C4-2B (cell line): Measurements from ENCODE around the gene OTOP2.

ENCODE experiments used
- H3K27ac ChIP-seq: fragments of 450-650 bp; 2 replicates; pipeline ENCODE4 v1.5.1; 2017
- ZFX ChIP-seq: fragments of 450-650 bp; IDR thresholded peaks from 2 replicates; pipeline ENCODE4 v1.6.1; 2017
- TF ChIP-seq, protein P1 (sequence below): fragments of 450-650 bp; conservative IDR thresholded peaks from 2 replicates; pipeline ENCODE4 v1.5.1; 2017; ENCODE audit warnings: mild to moderate bottlenecking

Gene OTOP2

DNA sequence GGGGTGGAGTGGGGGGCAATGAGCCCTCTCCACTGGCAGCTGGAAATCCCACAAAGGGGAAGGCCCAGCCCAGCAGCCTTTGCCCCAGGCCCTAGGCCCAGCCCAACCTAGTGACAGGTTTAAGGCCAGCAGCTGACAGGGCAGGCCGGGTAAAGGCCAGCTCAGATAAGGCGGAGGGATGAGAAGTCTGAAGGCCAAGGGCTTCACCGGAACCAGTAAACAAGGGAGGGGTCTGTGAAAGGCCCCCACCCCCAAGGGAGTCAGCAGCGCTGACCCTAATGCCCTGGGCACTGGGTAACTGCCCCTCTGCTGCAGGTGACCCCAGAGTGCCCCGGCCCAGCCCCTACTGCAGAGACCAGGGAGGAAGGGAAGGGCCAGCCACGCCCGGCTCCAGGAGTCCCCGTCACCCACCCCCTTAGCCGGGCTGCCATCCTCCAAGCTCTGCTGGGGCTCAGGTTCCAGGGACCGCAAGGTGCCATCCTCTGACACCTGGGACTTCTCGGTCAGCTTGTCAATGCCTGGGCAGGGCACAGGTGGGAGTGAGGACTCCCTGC is 29.1 kb downstream of the OTOP2 start:
- H3K27ac ChIP-seq, result no peak overlapping the region
- TF ChIP-seq, protein P1, sequence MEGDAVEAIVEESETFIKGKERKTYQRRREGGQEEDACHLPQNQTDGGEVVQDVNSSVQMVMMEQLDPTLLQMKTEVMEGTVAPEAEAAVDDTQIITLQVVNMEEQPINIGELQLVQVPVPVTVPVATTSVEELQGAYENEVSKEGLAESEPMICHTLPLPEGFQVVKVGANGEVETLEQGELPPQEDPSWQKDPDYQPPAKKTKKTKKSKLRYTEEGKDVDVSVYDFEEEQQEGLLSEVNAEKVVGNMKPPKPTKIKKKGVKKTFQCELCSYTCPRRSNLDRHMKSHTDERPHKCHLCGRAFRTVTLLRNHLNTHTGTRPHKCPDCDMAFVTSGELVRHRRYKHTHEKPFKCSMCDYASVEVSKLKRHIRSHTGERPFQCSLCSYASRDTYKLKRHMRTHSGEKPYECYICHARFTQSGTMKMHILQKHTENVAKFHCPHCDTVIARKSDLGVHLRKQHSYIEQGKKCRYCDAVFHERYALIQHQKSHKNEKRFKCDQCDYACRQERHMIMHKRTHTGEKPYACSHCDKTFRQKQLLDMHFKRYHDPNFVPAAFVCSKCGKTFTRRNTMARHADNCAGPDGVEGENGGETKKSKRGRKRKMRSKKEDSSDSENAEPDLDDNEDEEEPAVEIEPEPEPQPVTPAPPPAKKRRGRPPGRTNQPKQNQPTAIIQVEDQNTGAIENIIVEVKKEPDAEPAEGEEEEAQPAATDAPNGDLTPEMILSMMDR, result no peak
- TF ChIP-seq ZFX, result no peak

DNA sequence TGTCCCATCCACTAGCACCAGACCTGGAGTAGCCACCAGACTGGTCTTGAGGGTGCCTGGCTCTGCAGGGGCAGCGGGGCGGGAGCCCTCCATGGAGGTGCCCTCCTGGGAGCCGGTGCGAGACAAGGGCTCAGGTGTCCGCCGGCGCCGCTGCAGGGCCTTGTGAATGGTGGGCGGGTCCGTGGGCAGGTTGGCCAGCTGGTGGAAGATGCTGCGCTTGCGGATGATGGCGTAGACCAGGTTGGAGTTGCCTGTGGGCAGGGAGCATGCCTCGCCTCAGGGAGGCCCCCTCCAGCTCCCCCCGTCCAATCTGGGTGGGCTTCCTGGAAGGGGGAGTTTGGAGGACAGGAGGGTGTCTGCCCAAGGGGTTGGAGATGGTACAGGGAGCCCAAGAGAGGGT is 30.0 kb downstream of the OTOP2 start:
- TF ChIP-seq ZFX, result no peak
- TF ChIP-seq, protein P1, result no peak
- no peak overlapping the region for H3K27ac ChIP-seq

DNA sequence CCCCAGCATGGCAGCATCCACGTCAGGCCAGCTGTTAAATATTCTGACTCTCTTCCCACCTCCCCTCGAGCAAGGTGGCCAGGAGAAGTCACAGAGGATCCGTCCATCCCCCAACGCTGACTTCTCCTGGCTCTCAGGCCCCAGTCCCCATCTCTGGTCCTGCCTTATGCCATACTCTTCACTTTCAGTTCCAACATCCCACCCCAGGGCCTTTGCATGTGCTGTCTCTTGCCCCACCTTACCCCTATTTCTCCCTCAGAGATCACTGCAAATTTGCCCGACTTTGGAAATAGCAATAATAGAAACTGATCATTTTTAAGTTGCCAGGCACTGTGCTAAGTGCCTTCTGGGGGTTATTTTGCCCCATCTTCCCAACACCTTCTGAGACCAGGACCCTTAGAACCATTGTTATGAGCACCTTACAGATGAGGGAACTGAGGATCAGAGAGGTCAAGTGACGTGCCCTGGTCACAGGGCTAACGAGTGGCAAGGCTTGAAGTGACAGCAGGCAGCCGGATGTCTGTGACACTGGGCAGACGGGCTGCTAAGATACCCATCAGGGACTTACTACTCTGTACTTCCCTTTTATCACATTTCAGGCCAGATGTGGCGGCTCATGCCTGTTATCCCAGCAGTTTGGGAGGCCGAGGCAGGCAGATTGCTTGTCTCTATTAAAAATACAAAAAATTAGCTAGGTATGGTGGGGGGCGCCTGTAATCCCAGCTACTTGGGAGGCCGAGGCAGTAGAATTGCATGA is 30.8 kb downstream of the OTOP2 start:
- H3K27ac ChIP-seq, result no peak overlapping the region
- no peak for TF ChIP-seq ZFX
- TF ChIP-seq, protein P1, result no peak

DNA sequence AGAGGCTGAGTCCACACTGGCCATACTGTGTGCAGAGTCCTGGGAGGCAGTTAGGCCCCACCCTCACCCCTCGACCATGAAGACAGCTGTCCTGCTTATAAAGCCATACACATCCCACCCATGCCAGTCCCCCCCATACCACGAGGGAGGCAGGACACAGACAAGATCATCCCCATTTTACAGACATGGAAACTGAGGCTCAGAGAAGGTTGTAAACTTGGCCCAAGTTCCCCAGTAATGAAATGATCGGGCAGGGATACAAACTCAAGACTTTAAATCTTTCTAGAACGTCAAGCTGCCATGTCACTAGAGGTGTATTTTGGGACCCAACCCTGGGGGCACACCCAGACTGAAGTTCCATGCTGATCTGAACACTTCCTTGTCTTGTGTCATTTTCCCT is 32.0 kb downstream of the OTOP2 start:
- no peak overlapping the region for H3K27ac ChIP-seq
- TF ChIP-seq, protein P1, result no peak

DNA sequence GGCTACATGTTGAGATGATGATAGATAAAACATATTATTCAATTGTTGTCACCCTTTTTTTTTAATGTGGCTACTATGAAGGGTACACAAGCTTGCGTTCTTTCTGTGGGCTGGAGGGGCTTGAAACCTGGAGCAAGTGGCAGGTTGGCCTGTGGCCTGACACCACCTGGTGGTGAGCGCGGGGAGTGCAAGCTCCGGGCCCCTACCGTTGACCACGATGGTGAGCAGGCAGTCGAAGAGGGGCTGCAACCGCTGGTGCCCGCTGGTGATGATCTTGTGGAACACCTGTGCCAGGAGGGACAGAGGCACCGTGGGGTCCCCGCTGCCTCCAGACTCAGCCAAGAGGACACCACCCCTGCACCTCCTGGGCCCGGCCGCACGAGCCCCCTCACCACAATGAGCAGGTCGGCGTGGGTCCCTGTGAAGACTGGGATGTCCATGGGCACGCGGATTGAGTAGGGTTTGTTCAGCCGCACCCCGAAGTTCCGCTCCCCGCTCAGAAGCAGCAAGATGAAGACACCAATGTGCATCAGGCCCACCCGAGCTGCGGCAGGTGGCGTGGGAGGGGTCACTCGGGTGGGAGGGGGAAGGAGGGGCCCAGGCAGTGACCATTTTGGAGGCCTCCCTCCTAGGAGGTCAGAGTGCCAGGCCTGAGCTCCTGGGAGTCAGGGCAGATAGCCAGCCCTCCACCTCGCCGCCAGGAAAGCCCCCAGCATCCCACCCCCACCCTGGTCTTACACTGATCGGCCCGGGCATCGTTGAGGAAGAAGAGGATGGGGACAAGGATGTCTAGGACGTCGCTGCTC is 34.1 kb downstream of the OTOP2 start:
- no peak overlapping the region for H3K27ac ChIP-seq
- TF ChIP-seq, protein P1, result peak; percentile 97
- TF ChIP-seq ZFX, result no peak

DNA sequence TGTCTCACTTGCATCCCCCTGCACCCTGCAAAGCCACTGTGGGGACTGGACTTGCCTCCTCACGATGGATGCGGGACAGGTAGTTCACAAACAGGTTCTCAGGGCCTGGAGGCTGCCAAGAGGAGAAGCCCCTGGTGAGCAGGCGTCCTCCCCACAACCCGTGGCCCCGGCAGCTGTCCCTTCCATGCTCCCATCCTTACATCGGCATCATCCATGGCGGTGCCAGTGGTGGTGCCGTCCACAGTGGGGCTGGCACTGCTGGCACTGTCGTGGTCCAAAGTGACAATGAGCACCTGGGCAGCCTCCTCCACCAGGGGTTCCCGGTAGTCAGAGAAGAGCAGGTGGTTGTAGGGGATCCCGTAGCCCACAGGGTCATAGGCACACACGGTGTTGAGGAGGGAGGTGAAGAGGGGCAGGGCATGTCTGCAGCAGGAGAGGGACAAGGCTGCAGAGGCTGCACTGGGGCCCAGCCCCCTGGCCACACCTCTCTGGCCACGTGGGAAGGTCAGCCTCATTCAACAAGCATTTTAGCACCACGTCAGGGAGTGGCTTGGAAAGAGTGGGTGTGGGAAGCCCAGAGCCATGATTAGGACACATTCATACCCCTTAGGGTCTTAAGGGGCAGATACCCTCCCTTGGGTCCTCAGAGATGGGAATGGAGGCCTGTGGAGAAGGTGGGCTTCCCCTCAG is 35.9 kb downstream of the OTOP2 start:
- no peak overlapping the region for H3K27ac ChIP-seq
- no peak for TF ChIP-seq ZFX
- TF ChIP-seq, protein P1, result no peak
